SH-SY5Y (cell line): ENCODE measurements around the gene LRRC74A.

Source experiments
- GATA2 ChIP-seq: IDR thresholded peaks from 2 replicates; pipeline ENCODE4 v1.6.1; 2011; ENCODE audit warnings: mild to moderate bottlenecking, low read depth, low read length
- GATA3 ChIP-seq: IDR thresholded peaks from 2 replicates; pipeline ENCODE4 v1.6.1; 2011; ENCODE audit warnings: low read depth, mild to moderate bottlenecking, low read length, moderate library complexity

DNA sequence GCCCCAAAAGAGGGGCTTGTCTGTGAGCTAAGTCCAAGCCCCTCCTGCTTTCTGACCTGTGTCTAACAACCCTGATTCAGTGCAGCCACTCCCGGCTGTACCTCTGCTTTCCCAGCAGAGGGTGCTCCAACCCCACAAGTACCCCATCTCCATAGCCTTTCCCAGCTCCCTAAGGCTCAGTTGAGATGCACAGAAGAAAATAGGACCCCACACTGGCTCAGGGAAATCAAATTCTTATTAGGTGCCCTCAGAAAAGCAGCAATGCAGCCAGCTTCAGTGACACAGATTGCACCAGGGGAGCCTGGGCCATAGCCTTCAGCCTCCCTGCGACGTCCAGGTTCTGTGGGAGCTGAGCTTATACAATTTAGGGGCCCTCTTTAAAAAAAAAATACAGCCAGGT, 49.9 kb downstream of the LRRC74A start:
- TF ChIP-seq GATA3: no peak
- no peak for TF ChIP-seq GATA2
